Measurements from ENCODE around the gene DISC1.
A peak's percentile ranks its signal among the peaks of the same experiment; 100 is the strongest.
"Not testable (repeated sequence)": the region's sequence is repeated elsewhere in the genome, so short reads cannot be mapped to it uniquely, and the experiment has no call there.

DISC1 gene

DNA sequence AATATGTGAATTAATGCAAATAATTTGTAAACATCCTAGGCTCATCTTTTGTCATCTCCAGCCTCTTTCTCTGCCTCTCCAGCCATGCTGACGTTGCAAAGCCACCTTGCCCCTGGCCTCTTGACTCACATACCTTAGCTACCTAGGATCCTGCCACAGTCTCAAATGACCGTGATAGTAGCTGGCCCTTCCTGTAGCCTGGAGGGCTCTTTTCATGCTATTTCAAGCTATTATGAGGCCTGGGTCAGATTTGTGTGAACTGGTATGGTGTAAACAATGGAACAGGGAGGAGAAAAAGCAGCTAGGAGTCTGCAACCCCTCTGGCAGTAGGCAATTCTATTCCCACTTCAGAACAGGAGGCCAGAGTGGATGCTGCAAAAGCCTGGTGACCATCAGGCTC is 337.7 kb downstream of the DISC1 start:
- TF ChIP-seq, protein P1, sequence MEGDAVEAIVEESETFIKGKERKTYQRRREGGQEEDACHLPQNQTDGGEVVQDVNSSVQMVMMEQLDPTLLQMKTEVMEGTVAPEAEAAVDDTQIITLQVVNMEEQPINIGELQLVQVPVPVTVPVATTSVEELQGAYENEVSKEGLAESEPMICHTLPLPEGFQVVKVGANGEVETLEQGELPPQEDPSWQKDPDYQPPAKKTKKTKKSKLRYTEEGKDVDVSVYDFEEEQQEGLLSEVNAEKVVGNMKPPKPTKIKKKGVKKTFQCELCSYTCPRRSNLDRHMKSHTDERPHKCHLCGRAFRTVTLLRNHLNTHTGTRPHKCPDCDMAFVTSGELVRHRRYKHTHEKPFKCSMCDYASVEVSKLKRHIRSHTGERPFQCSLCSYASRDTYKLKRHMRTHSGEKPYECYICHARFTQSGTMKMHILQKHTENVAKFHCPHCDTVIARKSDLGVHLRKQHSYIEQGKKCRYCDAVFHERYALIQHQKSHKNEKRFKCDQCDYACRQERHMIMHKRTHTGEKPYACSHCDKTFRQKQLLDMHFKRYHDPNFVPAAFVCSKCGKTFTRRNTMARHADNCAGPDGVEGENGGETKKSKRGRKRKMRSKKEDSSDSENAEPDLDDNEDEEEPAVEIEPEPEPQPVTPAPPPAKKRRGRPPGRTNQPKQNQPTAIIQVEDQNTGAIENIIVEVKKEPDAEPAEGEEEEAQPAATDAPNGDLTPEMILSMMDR (IDR thresholded peaks at IDR 0.05; ENCODE audit: insufficient read depth, missing control alignments) = no peak
- FAIRE-seq = no peak
- no peak for DNase-seq (ENCODE audit: insufficient read length, low spot score)

DNA sequence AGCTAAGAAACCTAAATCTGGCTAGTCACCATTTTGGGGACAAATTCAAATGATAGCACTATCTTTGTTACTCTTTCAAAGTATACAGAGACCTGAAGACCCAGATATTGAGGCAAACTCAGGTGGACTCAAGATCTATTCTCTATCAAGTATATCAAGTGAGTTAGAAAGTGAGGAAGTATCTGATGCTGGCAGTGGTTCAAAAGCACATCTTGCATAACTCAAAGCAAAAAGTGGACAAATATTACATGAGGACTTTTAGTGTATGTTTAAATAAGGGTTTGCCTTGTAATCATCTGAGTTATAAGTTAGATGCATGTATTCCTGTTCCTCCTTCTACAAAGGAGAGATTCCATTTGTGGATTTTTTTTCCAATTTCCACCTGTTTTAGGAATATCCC is 338.4 kb downstream of the DISC1 start:
- DNase-seq (ENCODE audit: insufficient read length, low spot score) (no peak), FAIRE-seq (peak; percentile 80)

DNA sequence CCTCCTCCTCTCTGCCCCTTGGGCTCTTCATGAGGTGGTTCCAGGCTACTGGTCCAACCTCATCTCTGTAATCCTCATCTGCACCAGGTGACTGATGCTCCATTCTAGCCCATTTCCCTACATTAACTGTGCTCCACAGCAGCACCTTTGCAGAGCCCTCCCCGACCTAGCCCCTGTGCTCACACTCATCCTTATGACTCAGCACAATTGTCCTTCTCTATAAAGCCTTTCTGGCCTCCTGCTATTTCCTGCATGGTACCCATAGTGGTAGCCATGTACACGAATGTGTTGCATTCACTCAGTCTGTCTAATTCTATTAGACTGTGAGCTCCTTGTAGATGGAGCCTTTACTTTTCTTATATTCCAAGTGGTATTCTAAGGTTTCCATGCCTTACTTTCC is 339.0 kb downstream of the DISC1 start:
- FAIRE-seq (no peak), DNase-seq (ENCODE audit: insufficient read length, low spot score) (no peak)
- TF ChIP-seq, protein P1 (IDR thresholded peaks at IDR 0.05; ENCODE audit: insufficient read depth, missing control alignments) = no peak

More for the DNA sequence above, 338.4 kb downstream of the DISC1 start:
- TF ChIP-seq, protein P1 (IDR thresholded peaks at IDR 0.05; ENCODE audit: insufficient read depth, missing control alignments) = no peak

DNA sequence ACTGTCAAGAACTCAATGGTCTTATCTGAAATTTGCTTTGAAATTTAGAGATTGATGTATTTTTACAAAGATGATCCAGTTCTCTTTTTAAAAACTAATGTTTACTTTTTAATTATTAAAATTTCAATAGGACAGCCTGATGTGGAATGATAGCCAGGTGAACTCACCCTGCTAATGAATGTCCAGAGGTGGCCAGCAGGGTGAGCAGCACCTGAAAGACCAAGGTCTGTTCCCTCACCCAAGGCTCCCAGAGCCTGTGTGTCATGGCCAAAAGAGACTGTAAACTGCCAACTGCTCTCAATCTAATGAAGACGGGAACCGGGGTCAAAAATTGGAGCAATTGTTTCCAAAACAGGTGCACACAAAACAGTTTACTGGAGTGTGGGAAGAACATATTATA is 340.4 kb downstream of the DISC1 start:
- no peak for FAIRE-seq
- TF ChIP-seq, protein P1 (IDR thresholded peaks at IDR 0.05; ENCODE audit: insufficient read depth, missing control alignments) = no peak

DNA sequence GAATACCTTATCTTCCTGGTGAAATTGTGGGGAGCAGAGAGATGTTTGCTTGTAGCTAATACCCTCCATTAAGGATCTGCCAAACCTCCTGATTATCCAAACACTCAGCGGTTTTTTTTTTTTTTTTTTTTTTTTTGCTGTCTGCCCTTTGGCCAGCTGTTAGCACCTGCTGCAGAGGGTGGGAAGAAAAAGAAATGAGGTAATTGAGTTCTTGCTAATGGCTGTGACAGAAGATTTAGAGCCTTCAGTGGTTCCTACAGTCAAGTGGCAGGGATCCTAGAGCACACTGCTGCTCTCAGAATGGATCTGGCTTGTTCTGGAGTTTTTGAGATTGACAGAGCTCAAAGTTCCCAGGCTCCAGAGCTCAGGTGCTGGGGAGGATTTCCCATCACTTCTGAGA is 342.5 kb downstream of the DISC1 start:
- FAIRE-seq (no peak), DNase-seq (ENCODE audit: insufficient read length, low spot score) (no peak)
- TF ChIP-seq, protein P1 (IDR thresholded peaks at IDR 0.05; ENCODE audit: insufficient read depth, missing control alignments) = no peak

More for the DNA sequence above, 340.4 kb downstream of the DISC1 start:
- DNase-seq (ENCODE audit: insufficient read length, low spot score) = no peak

DNA sequence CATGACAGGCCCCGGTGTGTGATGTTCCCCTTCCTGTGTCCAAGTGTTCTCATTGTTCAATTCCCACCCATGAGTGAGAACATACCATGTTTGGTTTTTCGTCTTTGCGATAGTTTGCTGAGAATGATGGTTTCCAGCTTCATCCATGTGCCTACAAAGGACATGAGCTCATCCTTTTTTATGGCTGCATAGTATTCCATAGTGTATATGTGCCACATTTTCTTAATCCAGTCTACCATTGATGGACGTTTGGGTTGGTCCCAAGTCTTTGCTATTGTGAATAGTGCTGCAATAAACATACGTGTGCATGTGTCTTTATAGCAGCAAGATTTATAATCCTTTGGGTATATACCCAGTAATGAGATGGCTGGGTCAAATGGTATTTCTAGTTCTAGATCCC is 343.2 kb downstream of the DISC1 start:
- not testable (repeated sequence) for FAIRE-seq; DNase-seq (ENCODE audit: insufficient read length, low spot score)

DNA sequence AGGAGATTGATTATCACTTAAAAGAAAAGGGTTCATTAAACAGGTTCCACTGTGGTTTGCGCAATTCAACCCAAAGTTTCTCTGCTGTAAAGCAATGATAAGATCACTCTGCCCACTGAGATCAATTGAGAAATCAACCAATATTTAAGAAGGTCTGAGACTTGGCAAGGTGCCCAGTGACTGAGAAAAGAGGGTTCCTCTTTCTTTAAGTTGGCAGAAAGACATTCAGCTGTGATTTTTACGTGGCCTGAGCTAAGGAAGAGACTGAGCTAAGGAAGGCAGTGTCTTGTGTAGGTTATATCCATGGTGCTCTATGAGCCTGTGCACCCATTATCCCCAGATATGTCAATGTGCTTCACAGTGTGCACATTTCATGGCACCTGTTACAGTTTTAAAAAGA is 344.1 kb downstream of the DISC1 start:
- DNase-seq (ENCODE audit: insufficient read length, low spot score) (no peak), FAIRE-seq (no peak)
- TF ChIP-seq, protein P1 (IDR thresholded peaks at IDR 0.05; ENCODE audit: insufficient read depth, missing control alignments) = no peak

Data from D721Med (cell line).